Bronchial smooth muscle cell (primary cell): ENCODE data around the gene SGCD. TPM values are rescaled to one million over a fixed set of nuclear protein-coding genes. Genes with fewer than 3 reads are reported as not detected.

ENCODE experiments used
- total RNA-seq: library from RNA; depleted of rRNA; stranded (reverse); fragments of >200 nt; gene quantifications from 2 replicates; pipeline ENCODE4 v1.2.1, GENCODE V29; 2014

SGCD gene
- total RNA-seq: 4.4 and 10.2 TPM in 2 replicates

GRCh38 chr5:156326718-156327259, at the start of gene SGCD:
TSS of gene SGCD (plus strand) at chr5:156327164.

